Nephron (organoid): Measurements from ENCODE around the gene DAB1.

Source experiments
- H3K27ac Mint-ChIP-seq, 3 experiments: 2 replicates each; pipeline ENCODE4 v1.8.0; 2020; ENCODE audit warnings: mixed read lengths in 3 of 3, mild to moderate bottlenecking in 2 of 3, moderate library complexity in 1 of 3
- H3K27me3 Mint-ChIP-seq: 2 replicates; pipeline ENCODE4 v1.8.0; 2021; ENCODE audit warnings: low read depth, mild to moderate bottlenecking, moderate library complexity, mixed read lengths
- H3K36me3 Mint-ChIP-seq: 2 replicates; pipeline ENCODE4 v1.8.0; 2020; ENCODE audit warnings: low read depth, mixed read lengths
- H3K4me1 Mint-ChIP-seq: 2 replicates; pipeline ENCODE4 v1.8.0; 2020; ENCODE audit warnings: mixed read lengths
- H3K4me3 Mint-ChIP-seq, 3 experiments: 2 replicates each; pipeline ENCODE4 v1.8.0; 2020; ENCODE audit warnings: mild to moderate bottlenecking in 3 of 3, mixed read lengths in 3 of 3, moderate library complexity in 2 of 3
- H3K9me3 Mint-ChIP-seq: 2 replicates; pipeline ENCODE4 v1.8.0; 2020; ENCODE audit warnings: mixed read lengths
- CTCF ChIP-seq, 3 experiments: fragments of 200-600 bp; sonication (generic); IDR thresholded peaks; one replicate each; pipeline ENCODE4 v1.5.0; 2021; ENCODE audit warnings: antibody characterized with exemption in 3 of 3; ENCODE audit not compliant: unreplicated experiment in 3 of 3

The DAB1 gene

GRCh38 chr1:57311411-57311810 is 112.4 kb downstream of the DAB1 start:
- no peak overlapping the region for H3K4me3 Mint-ChIP-seq
- no peak for TF ChIP-seq CTCF (IDR thresholded peaks at IDR 0.05; ENCODE audit: unreplicated experiment in 3 of 3)
- H3K36me3 Mint-ChIP-seq: no peaks in the 10 kb centered on the region
- H3K27ac Mint-ChIP-seq: no peak overlapping the region
- H3K4me1 Mint-ChIP-seq: no peaks in the 10 kb centered on the region
- no peaks in the 10 kb centered on the region for H3K27me3 Mint-ChIP-seq
- H3K9me3 Mint-ChIP-seq: no peaks in the 10 kb centered on the region

GRCh38 chr1:57311006-57311405 is 112.9 kb downstream of the DAB1 start:
- no peak for TF ChIP-seq CTCF (IDR thresholded peaks at IDR 0.05; ENCODE audit: unreplicated experiment in 3 of 3)
- H3K4me1 Mint-ChIP-seq: no peaks in the 10 kb centered on the region
- no peak overlapping the region for H3K27ac Mint-ChIP-seq
- H3K9me3 Mint-ChIP-seq: no peaks in the 10 kb centered on the region
- no peaks in the 10 kb centered on the region for H3K27me3 Mint-ChIP-seq
- H3K4me3 Mint-ChIP-seq: no peak overlapping the region
- no peaks in the 10 kb centered on the region for H3K36me3 Mint-ChIP-seq

- no peaks in the 10 kb centered on the region for H3K4me1 Mint-ChIP-seq
- no peak overlapping the region for H3K4me3 Mint-ChIP-seq
- no peak overlapping the region for H3K27ac Mint-ChIP-seq
Measured at GRCh38 chr1:57309630-57310029, 114.2 kb downstream of the DAB1 start.

GRCh38 chr1:57307392-57308170 is 116.3 kb downstream of the DAB1 start:
- no peak for TF ChIP-seq CTCF (IDR thresholded peaks at IDR 0.05; ENCODE audit: unreplicated experiment in 3 of 3)
- no peak overlapping the region for H3K27ac Mint-ChIP-seq
- H3K36me3 Mint-ChIP-seq: no peaks in the 10 kb centered on the region
- no peaks in the 10 kb centered on the region for H3K9me3 Mint-ChIP-seq
- peaks cover 4% of the 10 kb centered on the region for H3K27me3 Mint-ChIP-seq
- no peak overlapping the region for H3K4me3 Mint-ChIP-seq
- H3K4me1 Mint-ChIP-seq: no peaks in the 10 kb centered on the region

More at GRCh38 chr1:57309630-57310029, 114.2 kb downstream of the DAB1 start:
- no peaks in the 10 kb centered on the region for H3K27me3 Mint-ChIP-seq
- no peaks in the 10 kb centered on the region for H3K36me3 Mint-ChIP-seq
- H3K9me3 Mint-ChIP-seq: no peaks in the 10 kb centered on the region
- TF ChIP-seq CTCF (IDR thresholded peaks at IDR 0.05; ENCODE audit: unreplicated experiment in 3 of 3): no peak

GRCh38 chr1:57304591-57304990 is 119.3 kb downstream of the DAB1 start:
- TF ChIP-seq CTCF (IDR thresholded peaks at IDR 0.05; ENCODE audit: unreplicated experiment in 3 of 3): no peak
- H3K4me3 Mint-ChIP-seq: no peak overlapping the region
- no peaks in the 10 kb centered on the region for H3K4me1 Mint-ChIP-seq
- peaks cover 4% of the 10 kb centered on the region for H3K27me3 Mint-ChIP-seq
- no peak overlapping the region for H3K27ac Mint-ChIP-seq
- H3K9me3 Mint-ChIP-seq: no peaks in the 10 kb centered on the region
- no peaks in the 10 kb centered on the region for H3K36me3 Mint-ChIP-seq
